Kasumi-1 (cell line): ENCODE data around the gene ATP6V0A4.
"Not testable (repeated sequence)": the region's sequence is repeated elsewhere in the genome, so short reads cannot be mapped to it uniquely, and the experiment has no call there.

Experiments used
- DNase-seq, 2 experiments: peaks; one replicate each; lab custom pipeline; 2025; lab: John Stamatoyannopoulos, UW

ATP6V0A4 gene

DNA sequence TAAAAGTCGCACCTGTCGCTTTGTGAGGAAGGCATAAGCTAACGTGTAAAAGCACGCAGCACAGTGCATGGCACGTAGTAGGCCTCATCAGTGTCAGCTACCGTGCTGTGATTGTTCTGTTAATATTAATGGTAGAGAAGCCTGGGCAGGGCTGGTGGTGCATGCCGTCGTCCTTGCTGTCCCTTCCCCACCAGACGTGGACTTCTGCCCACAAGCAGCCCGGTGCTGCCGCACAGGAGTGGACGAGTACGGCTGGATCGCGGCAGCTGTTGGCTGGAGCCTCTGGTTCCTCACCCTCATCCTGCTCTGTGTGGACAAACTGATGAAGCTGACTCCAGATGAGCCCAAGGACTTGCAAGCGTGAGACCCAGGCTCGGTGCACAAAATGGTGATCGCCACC is 4.7 kb upstream of the ATP6V0A4 start:
- no peak for DNase-seq

DNA sequence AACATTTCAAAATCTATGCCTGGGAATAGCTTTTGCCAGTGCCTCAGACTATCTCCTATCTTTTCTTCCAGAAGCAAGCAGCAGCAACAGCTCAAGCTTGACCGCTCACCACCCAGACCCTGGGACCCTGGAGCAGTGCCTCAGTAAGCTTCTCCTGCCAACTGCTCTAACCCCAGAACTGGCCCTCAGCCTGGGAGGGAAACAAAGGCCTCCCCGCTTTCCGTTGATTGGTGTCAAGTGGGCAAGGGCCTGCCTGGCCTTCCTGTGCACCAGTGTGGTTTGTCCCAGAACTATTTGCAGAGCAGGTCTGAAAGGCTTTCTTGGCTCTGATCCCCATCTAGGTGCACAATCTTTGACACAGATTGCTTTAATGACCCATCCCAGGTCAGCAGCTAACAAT is 3.3 kb upstream of the ATP6V0A4 start:
- DNase-seq: no peak

DNA sequence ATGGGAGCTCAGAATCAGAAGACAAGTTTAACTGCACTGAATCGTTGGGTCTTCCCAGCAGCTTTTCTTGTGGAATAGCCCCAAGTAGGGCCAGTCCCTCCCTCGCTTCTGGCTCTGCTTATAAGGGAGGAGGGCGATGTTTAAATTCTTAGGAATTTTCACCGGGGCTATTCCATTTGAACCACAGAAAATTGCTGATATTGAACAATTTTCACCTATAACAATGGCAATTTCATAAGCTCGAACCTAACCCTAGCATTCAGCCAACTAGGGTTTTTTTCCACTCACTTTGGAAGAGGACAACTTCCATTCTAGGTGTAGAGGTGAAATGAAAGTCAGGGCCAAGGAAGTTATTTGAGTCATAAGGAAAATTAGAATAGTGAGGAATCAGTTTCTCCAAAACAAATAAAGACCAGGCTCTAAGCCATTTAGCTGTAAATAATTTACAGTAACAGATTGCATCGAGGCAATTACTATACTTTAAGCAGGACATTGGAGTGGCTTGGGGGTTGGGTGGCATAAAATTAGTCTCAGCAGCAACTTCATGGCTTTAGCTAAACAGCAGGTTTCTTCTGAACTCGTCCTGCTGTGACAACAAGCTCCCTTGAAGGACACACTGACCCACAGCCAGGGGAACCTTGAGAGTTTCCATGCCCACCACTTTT is 1.5 kb upstream of the ATP6V0A4 start:
- DNase-seq: no peak

DNA sequence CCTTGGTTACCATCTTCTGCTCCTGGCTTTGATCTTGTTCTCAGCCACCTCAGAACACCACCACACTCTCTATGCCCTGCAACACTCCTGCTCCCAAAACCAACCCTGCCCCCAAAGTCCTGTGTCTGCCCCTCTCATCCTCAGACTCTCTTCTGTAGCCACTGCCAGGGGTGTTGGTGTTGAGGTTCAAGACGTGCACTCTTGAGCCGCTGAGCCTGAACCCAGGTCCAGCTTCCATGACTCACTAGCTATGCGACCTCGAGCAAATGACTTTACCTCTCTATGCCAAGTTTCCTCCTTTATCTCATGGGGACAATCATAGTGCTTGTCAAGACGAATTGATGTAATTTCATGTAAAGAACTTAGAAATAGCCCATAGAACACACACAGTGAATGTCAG is 840 bp upstream of the ATP6V0A4 start:
- no peak for DNase-seq

DNA sequence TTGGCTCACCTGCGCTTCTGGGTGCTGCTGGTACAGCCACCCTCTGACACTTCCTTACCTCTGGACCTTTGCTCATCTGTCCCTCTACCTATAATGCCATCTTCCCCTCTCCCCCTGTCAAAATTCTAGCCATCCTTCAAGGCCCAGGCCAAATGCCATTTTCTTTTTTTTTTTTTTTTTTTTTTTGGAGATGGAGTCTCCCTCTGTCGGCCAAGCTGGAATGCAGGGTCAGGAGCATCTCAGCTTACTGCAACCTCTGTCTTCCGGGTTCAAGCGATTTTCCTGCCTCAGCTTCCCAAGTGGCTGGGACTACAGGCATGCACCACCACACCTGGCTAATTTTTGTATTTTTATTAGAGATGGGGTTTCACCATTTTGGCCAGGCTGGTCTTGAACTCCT is 950 bp downstream of the ATP6V0A4 start:
- not testable (repeated sequence) for DNase-seq

DNA sequence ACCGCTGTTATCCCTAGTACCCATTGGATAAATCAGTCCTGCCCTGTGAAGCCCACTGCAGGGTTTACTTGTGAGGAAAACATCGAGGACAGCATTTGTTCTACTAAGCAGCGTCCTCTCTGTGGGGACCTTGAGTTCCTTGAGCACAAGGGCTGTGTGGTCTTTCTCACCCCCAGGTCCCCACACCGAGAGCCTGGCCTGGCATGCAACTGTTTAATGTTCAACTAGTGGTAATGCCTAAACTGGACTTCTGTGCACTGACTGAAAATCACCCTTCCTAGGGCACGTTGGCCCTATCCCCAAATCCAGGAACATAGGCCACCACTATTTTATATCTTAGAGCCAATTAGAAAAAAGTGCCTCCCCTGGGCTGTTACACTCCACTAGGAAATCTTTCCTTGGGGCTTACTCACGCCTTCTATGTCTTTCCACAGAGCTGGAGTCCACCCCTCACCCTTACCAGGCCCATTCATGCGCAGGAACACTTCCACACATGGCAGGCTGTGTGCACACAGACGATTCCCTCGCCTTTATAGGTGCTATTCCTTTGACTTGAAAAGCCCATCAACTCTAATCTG is 1.9 kb downstream of the ATP6V0A4 start:
- no peak for DNase-seq

DNA sequence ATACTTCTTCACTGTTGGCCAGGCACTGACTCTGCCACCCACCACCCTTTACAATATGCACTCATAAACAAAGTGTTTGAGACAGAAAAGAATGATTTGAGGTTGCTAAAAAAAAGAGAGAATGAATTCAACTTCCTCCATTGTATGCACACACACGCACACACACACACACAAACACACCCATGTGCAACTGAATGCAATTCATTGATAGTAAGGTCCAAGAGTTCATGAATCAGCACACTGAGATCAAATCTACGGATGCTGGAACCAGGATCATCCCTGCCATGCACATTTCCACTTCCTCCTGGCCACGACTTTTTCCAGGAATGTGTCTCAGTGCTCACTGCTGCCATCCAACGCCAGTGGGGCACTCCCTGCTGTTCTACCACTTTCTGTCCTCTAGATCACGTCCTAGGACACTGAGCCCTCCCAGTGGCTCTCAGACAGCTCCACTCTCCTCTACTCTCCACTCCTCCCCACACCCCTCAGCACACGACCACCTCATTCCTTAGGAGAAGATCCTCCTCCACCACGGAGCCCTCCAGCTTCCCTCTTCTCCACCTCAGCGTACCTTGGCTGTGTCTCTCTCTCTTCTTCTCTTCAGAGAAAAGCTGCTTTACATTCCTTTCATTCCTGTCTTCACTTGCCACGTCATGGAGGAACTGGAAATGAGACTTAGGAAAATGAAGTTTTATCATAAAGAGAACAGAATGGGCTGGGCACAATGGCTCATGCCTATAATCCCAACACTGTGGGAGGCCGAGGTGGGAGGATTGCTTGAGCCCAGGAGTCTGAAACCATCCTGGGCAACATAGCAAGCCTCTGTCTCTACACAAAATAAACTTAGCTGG is 12.2 kb downstream of the ATP6V0A4 start:
- no peak for DNase-seq

- DNase-seq: no peak
Measured at GRCh38 chr7:138784692-138785091, 13.3 kb downstream of the ATP6V0A4 start.

DNA sequence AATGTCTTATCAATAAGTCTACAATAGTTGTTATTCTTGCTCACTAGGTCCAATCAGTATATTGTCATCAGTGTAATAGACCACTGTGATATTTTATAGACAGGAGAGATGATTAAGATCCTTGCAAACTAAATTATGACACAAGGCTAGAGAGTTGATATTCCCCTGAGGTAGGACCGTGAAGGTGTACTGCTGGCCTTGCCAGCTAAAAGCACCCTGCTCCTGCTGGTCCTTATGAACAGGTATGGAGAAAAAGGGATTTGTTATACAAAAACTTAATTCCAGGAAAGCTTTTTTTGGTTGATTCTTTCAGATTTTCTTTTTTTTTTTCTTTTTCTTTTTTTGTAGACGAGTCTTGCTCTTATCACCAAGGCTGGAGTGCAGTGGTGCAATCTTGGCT is 17.0 kb downstream of the ATP6V0A4 start:
- no peak for DNase-seq

DNA sequence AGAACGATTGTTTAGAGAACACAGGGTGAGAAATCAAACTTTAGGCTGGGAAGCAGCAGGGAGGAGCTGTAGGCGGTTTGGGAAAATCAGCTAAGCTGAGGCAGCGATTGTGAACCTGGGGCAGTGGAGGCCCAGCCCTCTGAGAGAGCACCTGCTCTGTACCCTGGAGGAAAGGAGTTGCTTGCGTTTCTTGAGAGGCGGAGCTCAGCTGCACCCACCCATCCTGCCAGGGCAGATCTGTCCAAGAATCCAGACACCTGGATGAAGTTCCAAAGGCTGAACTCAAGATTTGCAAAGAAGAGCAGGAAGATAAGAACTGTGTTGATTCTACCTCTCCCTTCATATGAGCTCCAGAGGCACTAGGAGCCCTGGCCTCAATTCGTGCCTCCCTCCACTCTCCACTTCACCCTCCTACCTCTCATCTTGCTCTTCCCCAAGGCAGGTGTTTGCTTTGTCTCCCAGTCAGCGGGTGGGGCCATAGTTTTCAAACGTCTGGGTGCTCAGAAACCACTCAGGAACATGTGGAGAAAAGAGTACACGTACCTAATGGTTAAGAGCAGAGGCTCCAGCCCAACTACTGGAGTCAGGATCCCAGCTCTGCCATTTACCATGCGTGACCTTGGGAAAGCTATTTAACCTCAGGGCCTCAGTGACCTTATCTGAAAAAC is 21.7 kb downstream of the ATP6V0A4 start:
- DNase-seq: no peak

DNA sequence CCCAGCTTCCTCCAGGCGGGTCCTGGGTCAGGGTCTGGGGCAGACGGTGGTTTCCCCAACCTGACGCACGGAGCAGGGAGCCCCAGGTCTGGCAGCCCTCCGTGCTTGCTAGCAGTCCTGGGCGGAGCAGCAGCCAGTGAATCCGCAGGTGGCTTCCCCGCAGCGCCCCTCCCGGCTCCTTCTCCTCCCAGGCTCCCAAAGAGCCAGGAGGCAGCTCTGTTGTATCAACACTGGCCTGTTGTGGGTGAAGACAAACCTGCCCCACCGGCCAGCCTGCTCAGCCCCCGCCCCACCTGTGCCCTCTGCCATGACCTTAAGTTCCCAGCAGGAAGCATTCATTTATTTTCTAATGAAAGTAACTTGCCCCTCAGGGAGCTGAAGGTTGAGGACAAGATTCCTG is 24.2 kb downstream of the ATP6V0A4 start:
- DNase-seq: no peak

DNA sequence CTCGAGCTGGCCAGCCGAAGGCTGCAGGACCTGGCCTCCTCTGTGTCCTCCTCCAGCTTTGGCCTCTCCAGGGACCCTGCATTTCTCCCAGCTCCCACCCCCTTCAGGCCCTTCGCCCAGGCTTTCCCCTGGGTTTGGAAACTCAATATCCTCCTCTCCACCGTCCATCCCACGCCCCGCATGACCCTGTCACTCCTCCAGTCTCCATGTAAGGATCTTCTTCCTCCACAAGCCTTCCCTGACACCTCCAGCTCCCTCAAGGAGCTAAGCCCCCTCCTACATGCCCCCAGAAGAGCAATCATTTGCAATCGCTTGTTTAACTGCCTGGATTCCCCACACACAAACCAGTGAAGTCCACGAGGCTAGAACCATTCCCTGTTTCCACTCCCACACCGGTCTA is 24.8 kb downstream of the ATP6V0A4 start:
- no peak for DNase-seq

- DNase-seq: no peak
Measured at GRCh38 chr7:138770904-138771303, 27.1 kb downstream of the ATP6V0A4 start.

- no peak for DNase-seq
Measured at GRCh38 chr7:138768241-138768640, 29.8 kb downstream of the ATP6V0A4 start.

- DNase-seq: no peak
Measured at GRCh38 chr7:138756591-138757242, 41.3 kb downstream of the ATP6V0A4 start.

- no peak for DNase-seq
Measured at GRCh38 chr7:138755842-138756590, 42.0 kb downstream of the ATP6V0A4 start.

DNA sequence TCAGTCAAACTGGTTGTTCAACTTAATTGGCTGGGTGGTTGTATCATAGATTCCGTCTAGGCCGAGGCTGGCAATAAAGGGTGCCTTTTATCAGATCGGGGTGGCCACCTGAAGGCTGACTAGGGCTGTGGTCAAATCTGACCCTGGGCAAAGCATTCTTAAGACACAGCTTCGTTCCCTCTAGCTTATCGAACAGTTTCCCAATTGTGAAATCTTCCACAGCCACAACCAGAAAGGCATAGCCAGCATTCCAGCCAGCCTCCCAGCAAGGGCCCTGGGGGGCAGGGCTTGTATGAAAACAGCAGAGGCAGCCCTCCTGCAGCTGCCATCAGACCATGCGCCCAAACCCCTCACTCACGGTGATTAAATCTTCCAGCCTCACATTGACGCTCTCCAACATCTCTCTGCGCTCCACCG is 42.7 kb downstream of the ATP6V0A4 start:
- no peak for DNase-seq

GRCh38 chr7:138753610-138754009 is 44.4 kb downstream of the ATP6V0A4 start:
- DNase-seq: no peak

DNA sequence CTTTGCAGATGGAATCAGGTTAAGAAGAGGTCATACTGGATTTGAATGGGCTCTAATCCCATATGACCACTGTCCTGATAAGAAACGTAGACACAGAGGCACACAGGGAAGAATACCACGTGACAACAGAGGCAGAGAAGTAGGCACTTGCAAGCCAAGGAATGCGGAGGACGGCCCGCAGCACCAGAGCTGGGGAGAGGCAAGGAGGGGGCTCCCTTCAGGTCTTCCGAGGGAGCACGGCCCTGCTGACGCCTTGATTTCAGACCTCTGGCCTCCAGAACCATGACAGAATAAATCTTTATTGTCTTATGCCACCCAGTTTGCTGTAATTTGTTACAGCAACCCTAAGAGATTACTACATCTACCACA is 44.9 kb downstream of the ATP6V0A4 start:
- no peak for DNase-seq

GRCh38 chr7:138752518-138753149 is 45.4 kb downstream of the ATP6V0A4 start:
- DNase-seq: no peak

DNA sequence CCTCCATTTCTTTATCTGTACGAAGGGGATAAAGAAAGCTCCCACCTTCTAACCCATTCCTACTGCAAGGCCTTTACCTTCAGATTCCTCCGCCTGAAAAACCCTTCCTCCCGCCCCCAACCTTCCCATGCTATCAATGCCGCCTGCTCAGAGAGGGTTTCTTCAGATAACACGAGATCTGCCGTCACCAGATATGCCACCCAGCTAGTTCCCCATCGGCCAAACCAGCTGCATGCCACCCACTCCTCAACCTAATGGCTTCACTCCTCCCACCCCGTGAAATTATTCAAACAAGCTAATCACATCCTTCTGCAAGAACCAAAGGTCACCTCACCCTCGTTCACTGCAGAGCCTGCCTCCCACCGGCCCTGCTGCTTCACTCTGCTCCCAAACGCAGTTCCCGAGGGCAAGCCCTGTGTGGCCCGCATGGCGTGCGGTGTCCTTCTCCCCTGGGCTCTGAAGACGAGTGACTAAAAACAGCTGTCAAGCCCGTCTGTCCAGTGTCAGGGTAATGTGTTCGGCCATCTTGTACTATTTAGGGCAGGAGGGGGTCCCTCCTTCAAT is 47.0 kb downstream of the ATP6V0A4 start:
- no peak for DNase-seq
